ENCODE data around the gene CD48.
"Not testable (repeated sequence)": the region's sequence is repeated elsewhere in the genome, so short reads cannot be mapped to it uniquely, and the experiment has no call there.

Gene CD48

DNA sequence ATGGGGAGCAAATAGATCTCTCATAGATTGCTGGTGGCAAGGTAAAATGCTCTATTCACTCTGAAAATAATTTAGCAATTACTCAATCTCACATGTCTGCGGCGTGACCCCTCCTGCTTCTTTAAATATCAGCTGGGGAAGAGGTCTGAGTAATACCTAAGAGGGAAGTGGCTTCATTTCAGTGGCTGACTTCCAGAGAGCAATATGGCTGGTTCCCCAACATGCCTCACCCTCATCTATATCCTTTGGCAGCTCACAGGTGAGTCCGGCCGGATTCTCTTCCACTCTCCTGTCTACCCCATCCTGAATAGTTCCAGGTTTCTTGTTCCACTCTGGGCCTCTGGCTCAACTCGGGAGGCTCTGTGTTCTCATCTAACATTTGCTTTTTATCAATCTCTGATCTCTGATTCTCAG, 27.5 kb upstream of the CD48 start, which contains the start of gene SLAMF7:
TSS of gene SLAMF7 (plus strand) at position 150 of the 414 bp plus-strand sequence. CDS start at position 205, 55 bp downstream.
- TF ChIP-seq, protein P1, sequence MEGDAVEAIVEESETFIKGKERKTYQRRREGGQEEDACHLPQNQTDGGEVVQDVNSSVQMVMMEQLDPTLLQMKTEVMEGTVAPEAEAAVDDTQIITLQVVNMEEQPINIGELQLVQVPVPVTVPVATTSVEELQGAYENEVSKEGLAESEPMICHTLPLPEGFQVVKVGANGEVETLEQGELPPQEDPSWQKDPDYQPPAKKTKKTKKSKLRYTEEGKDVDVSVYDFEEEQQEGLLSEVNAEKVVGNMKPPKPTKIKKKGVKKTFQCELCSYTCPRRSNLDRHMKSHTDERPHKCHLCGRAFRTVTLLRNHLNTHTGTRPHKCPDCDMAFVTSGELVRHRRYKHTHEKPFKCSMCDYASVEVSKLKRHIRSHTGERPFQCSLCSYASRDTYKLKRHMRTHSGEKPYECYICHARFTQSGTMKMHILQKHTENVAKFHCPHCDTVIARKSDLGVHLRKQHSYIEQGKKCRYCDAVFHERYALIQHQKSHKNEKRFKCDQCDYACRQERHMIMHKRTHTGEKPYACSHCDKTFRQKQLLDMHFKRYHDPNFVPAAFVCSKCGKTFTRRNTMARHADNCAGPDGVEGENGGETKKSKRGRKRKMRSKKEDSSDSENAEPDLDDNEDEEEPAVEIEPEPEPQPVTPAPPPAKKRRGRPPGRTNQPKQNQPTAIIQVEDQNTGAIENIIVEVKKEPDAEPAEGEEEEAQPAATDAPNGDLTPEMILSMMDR (IDR thresholded peaks at IDR 0.05; ENCODE audit: low read depth, low read length, missing control alignments): no peak
- H3K4me3 ChIP-seq (ENCODE audit: low read depth, low read length): no peak within 1 kb of the TSS
- in situ Hi-C loops (cut with HindIII; ENCODE audit: low sequenced_read_pairs): no loop called here
- DNase-seq (ENCODE audit: low read depth): no peak

DNA sequence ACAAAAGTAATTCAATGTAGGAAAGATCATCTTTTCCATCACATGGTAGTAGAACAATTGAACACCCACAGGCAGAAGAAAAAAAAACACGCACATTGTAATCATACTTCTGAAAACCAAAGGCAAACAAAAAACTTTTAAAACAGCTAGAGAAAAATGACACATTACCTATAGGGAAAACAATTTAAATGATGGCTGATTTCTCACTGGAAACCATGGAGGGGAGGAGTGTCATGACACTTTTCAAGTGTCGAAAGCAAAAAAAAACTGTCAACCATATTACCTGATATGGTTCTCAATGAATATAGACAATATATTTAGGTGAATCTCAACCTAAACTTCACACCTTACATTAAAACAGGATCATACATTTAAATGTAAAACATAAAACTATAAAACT, 26.6 kb upstream of the CD48 start:
- DNase-seq (ENCODE audit: low read depth): no peak
- in situ Hi-C loops (cut with HindIII; ENCODE audit: low sequenced_read_pairs): no loop called here
- TF ChIP-seq, protein P1 (IDR thresholded peaks at IDR 0.05; ENCODE audit: low read depth, low read length, missing control alignments): no peak

DNA sequence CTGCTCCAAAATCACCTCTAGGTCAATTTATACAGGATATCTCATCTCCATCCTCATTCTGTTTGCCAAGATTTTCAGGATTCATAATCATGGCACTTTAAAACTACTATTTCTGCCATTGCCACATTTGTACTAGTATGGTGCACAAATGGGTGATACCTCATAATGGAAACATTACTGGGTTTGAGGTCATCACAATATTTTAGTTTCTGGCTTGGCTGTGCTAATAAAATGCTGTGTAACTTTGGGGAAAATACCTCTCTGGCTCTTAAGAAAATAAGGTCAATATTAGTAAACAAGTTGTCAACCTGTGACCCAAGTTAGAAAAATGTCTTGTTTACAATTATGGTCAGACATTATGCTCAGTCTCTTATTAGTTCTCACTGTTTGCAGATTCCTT, 22.7 kb upstream of the CD48 start:
- in situ Hi-C loops (cut with HindIII; ENCODE audit: low sequenced_read_pairs): no loop called here
- H3K4me3 ChIP-seq (ENCODE audit: low read depth, low read length): no peak overlapping the region

More for the DNA sequence above, 26.6 kb upstream of the CD48 start:
- H3K4me3 ChIP-seq (ENCODE audit: low read depth, low read length): no peak overlapping the region

DNA sequence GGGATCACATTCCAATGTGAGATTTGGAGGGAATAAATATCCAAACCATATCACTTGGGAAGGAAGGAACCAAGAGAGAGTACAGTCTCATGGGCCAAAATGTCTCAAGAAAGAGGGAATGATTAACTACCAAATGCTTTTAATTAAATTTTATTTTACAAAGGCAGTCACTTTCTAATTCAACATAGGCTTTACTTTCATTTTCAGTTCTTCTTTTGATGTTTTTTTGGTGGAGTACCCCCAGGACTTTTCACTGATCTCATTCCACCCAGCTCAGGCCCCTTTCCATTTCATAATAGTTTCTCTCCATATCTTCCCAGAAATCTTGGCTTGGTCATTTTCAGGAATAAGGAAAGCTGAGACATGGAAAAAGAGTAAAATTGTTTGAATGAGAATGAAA, 22.3 kb upstream of the CD48 start:
- no peak for DNase-seq (ENCODE audit: low read depth)
- no peak overlapping the region for H3K4me3 ChIP-seq (ENCODE audit: low read depth, low read length)
- TF ChIP-seq, protein P1 (IDR thresholded peaks at IDR 0.05; ENCODE audit: low read depth, low read length, missing control alignments): no peak
- in situ Hi-C loops (cut with HindIII; ENCODE audit: low sequenced_read_pairs): no loop called here

More for the DNA sequence above, 22.7 kb upstream of the CD48 start:
- no peak for DNase-seq (ENCODE audit: low read depth)
- TF ChIP-seq, protein P1 (IDR thresholded peaks at IDR 0.05; ENCODE audit: low read depth, low read length, missing control alignments): no peak

DNA sequence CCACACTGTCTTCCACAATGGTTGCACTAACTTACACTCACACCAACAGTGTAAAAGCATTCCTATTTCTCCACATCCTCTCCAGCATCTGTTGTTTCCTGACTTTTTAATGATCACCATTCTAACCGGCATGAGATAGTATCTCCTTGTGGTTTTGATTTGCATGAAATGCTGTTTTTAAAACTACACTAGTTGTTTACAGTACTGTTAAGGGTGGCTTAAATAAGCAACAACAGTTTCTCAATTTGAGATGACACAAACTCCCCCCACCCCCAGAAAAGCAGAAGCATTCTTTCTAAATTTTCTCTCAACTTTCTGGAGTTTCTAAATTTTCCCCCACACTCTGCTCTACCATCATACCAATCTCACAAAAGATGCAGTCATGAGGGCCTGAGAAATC, 20.4 kb upstream of the CD48 start:
- in situ Hi-C loops (cut with HindIII; ENCODE audit: low sequenced_read_pairs): no loop called here

DNA sequence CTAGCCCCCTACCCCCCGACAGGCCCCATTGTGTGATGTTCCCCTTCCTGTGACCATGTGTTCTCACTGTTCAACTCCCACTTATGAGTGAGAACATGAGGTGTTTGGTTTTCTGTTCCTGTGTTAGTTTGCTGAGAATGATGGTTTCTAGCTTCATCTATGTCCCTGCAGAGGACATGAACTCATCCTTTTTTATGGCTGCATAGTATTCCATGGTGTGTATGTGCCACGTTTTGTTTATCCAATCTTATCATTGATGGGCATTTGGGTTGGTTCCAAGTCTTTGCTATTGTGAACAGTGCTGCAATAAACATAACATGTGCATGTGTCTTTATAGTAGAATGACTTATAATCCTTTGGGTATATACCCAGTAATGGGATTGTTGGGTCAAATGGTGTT, 19.9 kb upstream of the CD48 start:
- DNase-seq (ENCODE audit: low read depth); H3K4me3 ChIP-seq (ENCODE audit: low read depth, low read length); in situ Hi-C loops (cut with HindIII; ENCODE audit: low sequenced_read_pairs): not testable (repeated sequence)

More for the DNA sequence above, 20.4 kb upstream of the CD48 start:
- no peak for DNase-seq (ENCODE audit: low read depth)
- H3K4me3 ChIP-seq (ENCODE audit: low read depth, low read length): no peak overlapping the region
- TF ChIP-seq, protein P1 (IDR thresholded peaks at IDR 0.05; ENCODE audit: low read depth, low read length, missing control alignments): no peak

DNA sequence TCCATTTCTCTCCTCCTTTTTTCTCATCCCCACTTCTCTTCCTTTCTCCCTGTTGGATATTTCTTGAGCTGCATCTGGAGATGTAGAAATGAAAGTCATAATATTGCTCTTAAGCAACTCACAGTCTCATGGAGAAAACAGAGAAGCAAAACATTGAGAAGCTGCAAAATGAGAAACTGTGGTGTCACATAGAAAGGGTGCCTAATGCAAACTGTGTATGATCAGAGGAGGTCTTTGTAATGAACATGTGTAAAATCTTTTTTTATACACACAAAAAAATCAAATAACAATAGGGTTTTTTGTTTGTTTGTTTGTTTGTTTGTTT, 15.7 kb upstream of the CD48 start:
- DNase-seq (ENCODE audit: low read depth): no peak
- no peak overlapping the region for H3K4me3 ChIP-seq (ENCODE audit: low read depth, low read length)
- in situ Hi-C loops (cut with HindIII; ENCODE audit: low sequenced_read_pairs): no loop called here
- TF ChIP-seq, protein P1 (IDR thresholded peaks at IDR 0.05; ENCODE audit: low read depth, low read length, missing control alignments): no peak

Measured in astrocyte of the cerebellum (primary cell).